Neuronal stem cell (in vitro differentiated cells): ENCODE data around the gene MAN2A1.

Source experiments
- DNase-seq: peaks from one replicate; pipeline ENCODE4 v3.0.0-alpha.2; 2013; ENCODE audit warnings: low spot score
- H2AFZ ChIP-seq: one replicate; pipeline ENCODE4 v1.6.1; 2013; ENCODE audit warnings: mild to moderate bottlenecking, low read length, inconsistent platforms
- H2AK5ac ChIP-seq: 2 replicates; pipeline ENCODE4 v1.6.1; 2013; ENCODE audit warnings: low read depth, mild to moderate bottlenecking, inconsistent platforms, low read length, moderate library complexity, mixed read lengths
- H2BK120ac ChIP-seq: 2 replicates; pipeline ENCODE4 v1.6.1; 2013; ENCODE audit warnings: low read depth, mild to moderate bottlenecking, inconsistent platforms, low read length, moderate library complexity, mixed read lengths
- H2BK12ac ChIP-seq: one replicate; pipeline ENCODE4 v1.6.1; 2013; ENCODE audit warnings: low read length, inconsistent platforms
- H2BK15ac ChIP-seq: 2 replicates; pipeline ENCODE4 v1.6.1; 2013; ENCODE audit warnings: mild to moderate bottlenecking, low read length, inconsistent platforms, mixed read lengths
- H2BK5ac ChIP-seq: one replicate; pipeline ENCODE4 v1.6.1; 2013; ENCODE audit warnings: inconsistent platforms, mild to moderate bottlenecking, low read length, moderate library complexity
- H3K14ac ChIP-seq: one replicate; pipeline ENCODE4 v1.6.1; 2013; ENCODE audit warnings: low read length, inconsistent platforms
- H3K18ac ChIP-seq: 2 replicates; pipeline ENCODE4 v1.6.1; 2013; ENCODE audit warnings: low read length, inconsistent platforms
- H3K23ac ChIP-seq: 2 replicates; pipeline ENCODE4 v1.6.1; 2013; ENCODE audit warnings: low read depth, mild to moderate bottlenecking, mixed read lengths, low read length, inconsistent platforms; ENCODE audit not compliant: poor library complexity
- H3K27ac ChIP-seq: replicated peaks from 3 replicates; pipeline ENCODE4 v1.5.1; 2013; ENCODE audit warnings: low read length, inconsistent platforms
- H3K27me3 ChIP-seq, 3 experiments: 2 replicates each; pipeline ENCODE4 v1.6.1; 2013; ENCODE audit warnings: low read length in 3 of 3, mild to moderate bottlenecking in 2 of 3, inconsistent platforms in 1 of 3, low read depth in 1 of 3, mixed read lengths in 1 of 3, moderate library complexity in 1 of 3; ENCODE audit not compliant: control insufficient read depth in 3 of 3, insufficient read depth in 3 of 3
- H3K36me3 ChIP-seq, 2 donors: replicated peaks in 1 of 2; 2 replicates each; pipeline ENCODE4 v1.6.1; 2013; ENCODE audit warnings: low read length in 2 of 2; ENCODE audit not compliant: control insufficient read depth in 2 of 2, insufficient read depth in 2 of 2
- H3K4ac ChIP-seq: 2 replicates; pipeline ENCODE4 v1.6.1; 2013; ENCODE audit warnings: inconsistent platforms, mild to moderate bottlenecking, low read length, moderate library complexity
- H3K4me1 ChIP-seq, 2 donors: 1 replicate in 1 of 2; 2 replicates in 1 of 2; pipeline ENCODE4 v1.6.1; 2013; ENCODE audit warnings: low read length in 2 of 2, low read depth in 1 of 2; ENCODE audit not compliant: control insufficient read depth in 2 of 2, insufficient read depth in 1 of 2
- H3K4me2 ChIP-seq: one replicate; pipeline ENCODE4 v1.6.1; 2013; ENCODE audit warnings: mild to moderate bottlenecking, low read length, inconsistent platforms; ENCODE audit not compliant: insufficient read depth, poor library complexity, severe bottlenecking
- H3K4me3 ChIP-seq, 2 donors: 2 replicates each; pipeline ENCODE4 v1.5.1; 2013; ENCODE audit warnings: low read length in 2 of 2, mild to moderate bottlenecking in 2 of 2, inconsistent platforms in 1 of 2, moderate library complexity in 1 of 2
- H3K79me1 ChIP-seq: one replicate; pipeline ENCODE4 v1.6.1; 2013; ENCODE audit warnings: low read depth, mild to moderate bottlenecking, inconsistent platforms, low read length, moderate library complexity
- H3K9ac ChIP-seq: one replicate; pipeline ENCODE4 v1.6.1; 2013; ENCODE audit warnings: mild to moderate bottlenecking, low read depth, low read length, inconsistent platforms; ENCODE audit not compliant: poor library complexity
- H3K9me3 ChIP-seq, 2 donors: replicated peaks in 1 of 2; 2 replicates each; pipeline versions ENCODE3 to v1.6.1; 2013; ENCODE audit warnings: low read length in 2 of 2, mild to moderate bottlenecking in 2 of 2, inconsistent platforms in 1 of 2, low read depth in 1 of 2, mixed read lengths in 1 of 2, moderate library complexity in 1 of 2; ENCODE audit not compliant: control insufficient read depth in 2 of 2, insufficient read depth in 1 of 2
- H4K8ac ChIP-seq: one replicate; pipeline ENCODE4 v1.6.1; 2013; ENCODE audit warnings: low read depth, mild to moderate bottlenecking, inconsistent platforms, low read length, moderate library complexity
- H4K91ac ChIP-seq: one replicate; pipeline ENCODE4 v1.6.1; 2013; ENCODE audit warnings: low read length, low read depth, mild to moderate bottlenecking, inconsistent platforms; ENCODE audit not compliant: poor library complexity
- WGBS, 2 donors: extraction: QIAGEN DNeasy Blood & Tissue Kit; methylation state at CpG; one replicate each; pipeline ENCODE4 v1.1.7; 2013; ENCODE audit warnings: missing lambda C conversion rate in 2 of 2, mixed read lengths in 1 of 2; ENCODE audit not compliant: insufficient read length in 2 of 2, insufficient replicate concordance in 1 of 2; ENCODE audit errors: extremely low coverage in 2 of 2; 5-methylcytosine and 5-hydroxymethylcytosine counted together

MAN2A1 gene

GRCh38 chr5:109653042-109653441 lies 36.7 kb upstream of the MAN2A1 start:
- H3K4me3 ChIP-seq: no peak overlapping the region
- no peak overlapping the region for H2BK12ac ChIP-seq
- no peak overlapping the region for H2BK5ac ChIP-seq
- no peak overlapping the region for H3K27ac ChIP-seq
- no peak overlapping the region for H3K4me2 ChIP-seq
- H3K18ac ChIP-seq: no peak overlapping the region
- DNase-seq: no peak
- no peak overlapping the region for H4K91ac ChIP-seq
- no peak overlapping the region for H4K8ac ChIP-seq
- H3K23ac ChIP-seq: no peak overlapping the region
- H3K27me3 ChIP-seq: no peaks in the 10 kb centered on the region
- WGBS, 2 donors: no CpG with 5 or more reads among the region's 2 CpGs
- no peaks in the 10 kb centered on the region for H3K9me3 ChIP-seq
- no peaks in the 10 kb centered on the region for H3K79me1 ChIP-seq
- no peak overlapping the region for H2BK15ac ChIP-seq
- H3K14ac ChIP-seq: no peak overlapping the region
- H3K9ac ChIP-seq: no peak overlapping the region
- no peaks in the 10 kb centered on the region for H3K36me3 ChIP-seq
- H2AK5ac ChIP-seq: no peak overlapping the region
- H2AFZ ChIP-seq: peak overlapping the region; percentile 20
- H3K4me1 ChIP-seq: peaks cover 0 to 10% of the 10 kb centered on the region in 2 donors
- no peak overlapping the region for H2BK120ac ChIP-seq
- H3K4ac ChIP-seq: no peak overlapping the region

GRCh38 chr5:109653561-109654239 lies 36.0 kb upstream of the MAN2A1 start:
- no CpG with 5 or more reads among the region's 3 CpGs for WGBS, 2 donors
- no peak overlapping the region for H3K14ac ChIP-seq
- no peaks in the 10 kb centered on the region for H3K79me1 ChIP-seq
- no peak overlapping the region for H2BK5ac ChIP-seq
- no peak overlapping the region for H3K4me2 ChIP-seq
- no peak overlapping the region for H3K4me3 ChIP-seq
- H3K27me3 ChIP-seq: no peaks in the 10 kb centered on the region
- no peak overlapping the region for H2AK5ac ChIP-seq
- H2AFZ ChIP-seq: no peak overlapping the region
- no peak overlapping the region for H3K18ac ChIP-seq
- H4K8ac ChIP-seq: no peak overlapping the region
- H3K9ac ChIP-seq: no peak overlapping the region
- no peak overlapping the region for H4K91ac ChIP-seq
- peaks cover 0 to 10% of the 10 kb centered on the region in 2 donors for H3K4me1 ChIP-seq
- H3K9me3 ChIP-seq: no peaks in the 10 kb centered on the region
- no peak overlapping the region for H3K4ac ChIP-seq
- H3K27ac ChIP-seq: no peak overlapping the region
- H2BK12ac ChIP-seq: no peak overlapping the region
- no peaks in the 10 kb centered on the region for H3K36me3 ChIP-seq
- no peak overlapping the region for H3K23ac ChIP-seq
- H2BK120ac ChIP-seq: no peak overlapping the region
- H2BK15ac ChIP-seq: no peak overlapping the region
- DNase-seq: no peak

GRCh38 chr5:109654455-109654854 lies 35.3 kb upstream of the MAN2A1 start:
- Histone ChIP-seq H3K18ac (no peak overlapping the region), H2AFZ (peak overlapping the region; percentile 53), H2BK120ac (no peak overlapping the region), H4K91ac (no peak overlapping the region), H2BK15ac (no peak overlapping the region), H3K27me3 (no peaks in the 10 kb centered on the region), H3K36me3 (no peaks in the 10 kb centered on the region), H3K4me3 (no peak overlapping the region), H2BK12ac (no peak overlapping the region), H3K14ac (no peak overlapping the region), H3K23ac (no peak overlapping the region), H3K27ac (no peak overlapping the region), H2BK5ac (no peak overlapping the region), H3K9ac (no peak overlapping the region), H3K4me2 (no peak overlapping the region), H3K4me1 (peaks cover 0 to 4% of the 10 kb centered on the region in 2 donors), H3K4ac (no peak overlapping the region), H3K79me1 (no peaks in the 10 kb centered on the region), H3K9me3 (no peaks in the 10 kb centered on the region), H4K8ac (no peak overlapping the region), H2AK5ac (no peak overlapping the region)
- no peak for DNase-seq
- WGBS, 2 donors: no CpG with 5 or more reads among the region's 6 CpGs

- Histone ChIP-seq H3K4me3 (no peak overlapping the region), H3K9ac (no peak overlapping the region), H2BK5ac (no peak overlapping the region), H2AK5ac (no peak overlapping the region), H3K4me1 (peaks cover 0 to 2% of the 10 kb centered on the region in 2 donors), H3K23ac (no peak overlapping the region), H2BK15ac (no peak overlapping the region), H2BK12ac (no peak overlapping the region), H3K14ac (no peak overlapping the region), H3K4me2 (no peak overlapping the region), H3K9me3 (no peaks in the 10 kb centered on the region), H3K79me1 (no peaks in the 10 kb centered on the region), H3K18ac (no peak overlapping the region), H2BK120ac (no peak overlapping the region), H4K91ac (no peak overlapping the region), H3K27me3 (no peaks in the 10 kb centered on the region), H3K4ac (no peak overlapping the region), H3K27ac (no peak overlapping the region), H4K8ac (no peak overlapping the region), H3K36me3 (no peaks in the 10 kb centered on the region), H2AFZ (peak overlapping the region; percentile 62)
- WGBS, 2 donors: no CpG with 5 or more reads among the region's 2 CpGs
- no peak for DNase-seq
Observed at GRCh38 chr5:109655841-109656240, 33.9 kb upstream of the MAN2A1 start.
